ENCODE results near the gene SPN. TPM values are rescaled to one million over a fixed set of nuclear protein-coding genes. Genes with fewer than 3 reads are reported as not detected.

The SPN gene
- total and polyA plus RNA-seq, 9 of the 15 experiments (the other 6 are each of a cell fraction or from before 2014, with no cell fraction given), result 24.3 to 225 (median 79.4) TPM

DNA sequence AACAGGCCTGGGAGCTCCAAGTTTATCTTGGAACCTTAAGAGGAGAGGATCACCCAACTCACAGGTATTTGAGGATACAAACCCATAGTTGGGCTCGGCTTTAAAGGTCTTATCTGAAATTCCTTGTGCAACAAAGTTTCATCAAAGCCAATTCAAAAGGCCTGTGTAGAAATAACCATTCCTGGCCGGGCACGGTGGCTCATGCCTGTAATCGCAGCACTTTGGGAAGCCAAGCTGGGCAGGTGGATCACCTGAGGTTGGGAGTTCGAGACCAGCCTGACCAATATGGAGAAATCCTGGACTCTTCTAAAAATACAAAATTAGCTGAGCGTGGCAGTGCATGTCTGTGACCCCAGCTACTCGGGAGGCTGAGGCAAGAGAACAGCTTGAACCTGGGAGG, 54.1 kb downstream of the SPN start (continued):
- TF ChIP-seq, protein P1, sequence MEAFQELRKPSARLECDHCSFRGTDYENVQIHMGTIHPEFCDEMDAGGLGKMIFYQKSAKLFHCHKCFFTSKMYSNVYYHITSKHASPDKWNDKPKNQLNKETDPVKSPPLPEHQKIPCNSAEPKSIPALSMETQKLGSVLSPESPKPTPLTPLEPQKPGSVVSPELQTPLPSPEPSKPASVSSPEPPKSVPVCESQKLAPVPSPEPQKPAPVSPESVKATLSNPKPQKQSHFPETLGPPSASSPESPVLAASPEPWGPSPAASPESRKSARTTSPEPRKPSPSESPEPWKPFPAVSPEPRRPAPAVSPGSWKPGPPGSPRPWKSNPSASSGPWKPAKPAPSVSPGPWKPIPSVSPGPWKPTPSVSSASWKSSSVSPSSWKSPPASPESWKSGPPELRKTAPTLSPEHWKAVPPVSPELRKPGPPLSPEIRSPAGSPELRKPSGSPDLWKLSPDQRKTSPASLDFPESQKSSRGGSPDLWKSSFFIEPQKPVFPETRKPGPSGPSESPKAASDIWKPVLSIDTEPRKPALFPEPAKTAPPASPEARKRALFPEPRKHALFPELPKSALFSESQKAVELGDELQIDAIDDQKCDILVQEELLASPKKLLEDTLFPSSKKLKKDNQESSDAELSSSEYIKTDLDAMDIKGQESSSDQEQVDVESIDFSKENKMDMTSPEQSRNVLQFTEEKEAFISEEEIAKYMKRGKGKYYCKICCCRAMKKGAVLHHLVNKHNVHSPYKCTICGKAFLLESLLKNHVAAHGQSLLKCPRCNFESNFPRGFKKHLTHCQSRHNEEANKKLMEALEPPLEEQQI (IDR thresholded peaks at IDR 0.05), result no peak

DNA sequence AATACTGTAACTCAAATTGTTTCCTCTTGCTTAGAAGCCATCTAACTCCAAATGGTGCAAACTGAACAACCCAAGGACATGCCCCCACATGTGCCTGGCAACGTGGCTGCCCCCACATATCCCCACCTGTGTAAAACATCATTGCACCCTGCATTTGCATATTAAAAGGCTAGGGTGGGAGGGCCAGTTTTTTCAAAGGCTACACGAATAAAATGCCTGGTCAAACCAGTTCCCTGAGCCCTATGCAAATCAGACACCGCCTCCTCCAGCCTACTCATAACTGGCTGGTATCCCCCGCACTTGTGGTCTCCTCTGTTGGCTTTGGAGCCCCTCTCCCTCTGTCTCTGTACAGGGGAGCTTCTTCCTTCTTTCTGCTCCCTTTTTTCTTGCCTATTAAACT, 56.0 kb downstream of the SPN start:
- Histone ChIP-seq H3K27ac (ENCODE audit: extremely low read depth, low read depth, low read length) (no peak overlapping the region), H4K20me1 (replicated peaks; ENCODE audit: control insufficient read depth, insufficient read depth, low read length) (no peaks in the 10 kb centered on the region), H3K79me2 (ENCODE audit: control insufficient read depth, insufficient read depth, low read length) (no peaks in the 10 kb centered on the region), H3K9me1 (ENCODE audit: control insufficient read depth, insufficient read depth, low read length) (no peaks in the 10 kb centered on the region), H3K9ac (ENCODE audit: insufficient read depth in 1 of 2, low read depth in 2 of 2, low read length in 2 of 2) (no peak overlapping the region), H3K27me3 (ENCODE audit: control insufficient read depth in 2 of 2, insufficient read depth in 2 of 2, low read length in 2 of 2) (no peaks in the 10 kb centered on the region), H3K9me3 (replicated peaks; ENCODE audit: control insufficient read depth, insufficient read depth, low read depth, low read length) (no peaks in the 10 kb centered on the region), H3K36me3 (ENCODE audit: control insufficient read depth, insufficient read depth, low read length) (no peaks in the 10 kb centered on the region), H2AFZ (ENCODE audit: low read depth, low read length) (no peak overlapping the region), H3K4me1 (replicated peaks in 1 of 2; ENCODE audit: control insufficient read depth in 2 of 2, insufficient read depth in 2 of 2, low read length in 2 of 2) (no peaks in the 10 kb centered on the region; a peak in 1 of 5 replicates), H3K4me2 (ENCODE audit: insufficient read depth, low read length) (no peak overlapping the region), H3K4me3 (no peak overlapping the region)
- intact Hi-C loops (cut with micrococcal nuclease) (no loop called here), in situ Hi-C loops (cut with MboI) (no loop called here)
- no peak for ATAC-seq
- CTCF ChIA-PET (ENCODE audit: low intra/inter-chr PET ratio), result no interaction called here
- DNase-seq (ENCODE audit: extremely low read depth in 1 of 4, low spot score in 3 of 4), result no peak
- no TSS peak for BruUV-seq (replicated peaks)
- POLR2A ChIA-PET, result no interaction called here
- FAIRE-seq, result no peak
- TF ChIP-seq ERF (CRISPR knock-in tag; IDR thresholded peaks at IDR 0.05) (no peak), RHOXF2B (CRISPR knock-in tag; conservative IDR thresholded peaks at IDR 0.05) (no peak), FOXA1 (IDR thresholded peaks at IDR 0.05; ENCODE audit: borderline replicate concordance) (no peak), WHSC1 (IDR thresholded peaks at IDR 0.05; ENCODE audit: low read length) (no peak), HMG20A (CRISPR knock-in tag; conservative IDR thresholded peaks at IDR 0.05) (no peak)
- 26% methylated on average over 3 of the region's 4 CpGs for WGBS (ENCODE audit: insufficient coverage, low coverage, missing lambda C conversion rate)

Other genes starting within 250 kb of the SPN start
Only the 7 nearest of the 15 such genes appear.
- 112 and 115 TPM in 2 replicates for gene QPRT, start 15.9 kb downstream of the SPN start, total RNA-seq (2014; rRNA removed)
- gene QPRT, start 15.9 kb downstream of the SPN start, total RNA-seq (2014; rRNA removed; fragmentation: Illumina TruSeq; extraction: Trizol), result 37.3 and 39.2 TPM in 2 replicates
- gene QPRT, start 15.9 kb downstream of the SPN start, total RNA-seq (2015; rRNA removed; fragmentation: Illumina TruSeq; extraction: Trizol), result 72.8 and 76.7 TPM in 2 replicates
- gene QPRT, start 15.9 kb downstream of the SPN start, total RNA-seq (2021), result 80.7 and 86.5 TPM in 2 replicates
- 38.9 and 73.1 TPM in 2 replicates for gene QPRT, start 15.9 kb downstream of the SPN start, polyA plus RNA-seq (2011; rRNA removed)
- 64.1 and 72.4 TPM in 2 replicates for gene QPRT, start 15.9 kb downstream of the SPN start, polyA plus RNA-seq (2014; fragmentation: Illumina TruSeq; extraction: Trizol)
- gene QPRT, start 15.9 kb downstream of the SPN start, polyA plus RNA-seq (2014; fragmentation: Nextera tagmentation; extraction: Ambion mirVana), result 10 to 100 TPM in 1 of 2 experiments, 1 to 10 TPM in 1; 7.7 to 10.8 TPM
- 64.3 and 68.8 TPM in 2 replicates for gene QPRT, start 15.9 kb downstream of the SPN start, polyA plus RNA-seq (2014; rRNA removed)
- gene C16orf54, start 82.7 kb downstream of the SPN start, total RNA-seq (2014; rRNA removed), result not detected in 2 replicates
- gene C16orf54, start 82.7 kb downstream of the SPN start, total RNA-seq (2014; rRNA removed; fragmentation: Illumina TruSeq; extraction: Trizol), result not detected in 2 replicates
- not detected in 2 replicates for gene C16orf54, start 82.7 kb downstream of the SPN start, total RNA-seq (2015; rRNA removed; fragmentation: Illumina TruSeq; extraction: Trizol)
- gene C16orf54, start 82.7 kb downstream of the SPN start, total RNA-seq (2021), result 0.09 TPM in 1 of 2 replicates, not detected in the other
- not detected in 2 replicates for gene C16orf54, start 82.7 kb downstream of the SPN start, polyA plus RNA-seq (2011; rRNA removed)
- not detected in 2 replicates for gene C16orf54, start 82.7 kb downstream of the SPN start, polyA plus RNA-seq (2014; fragmentation: Illumina TruSeq; extraction: Trizol)
- gene C16orf54, start 82.7 kb downstream of the SPN start, polyA plus RNA-seq (2014; fragmentation: Nextera tagmentation; extraction: Ambion mirVana), result not detected
- gene C16orf54, start 82.7 kb downstream of the SPN start, polyA plus RNA-seq (2014; rRNA removed), result not detected in 2 replicates
- gene ZG16, start 115.0 kb downstream of the SPN start, total RNA-seq (2014; rRNA removed), result not detected in 2 replicates
- gene ZG16, start 115.0 kb downstream of the SPN start, total RNA-seq (2014; rRNA removed; fragmentation: Illumina TruSeq; extraction: Trizol), result not detected in 2 replicates
- not detected in 2 replicates for gene ZG16, start 115.0 kb downstream of the SPN start, total RNA-seq (2015; rRNA removed; fragmentation: Illumina TruSeq; extraction: Trizol)
- gene ZG16, start 115.0 kb downstream of the SPN start, total RNA-seq (2021), result 0.04 TPM in 1 of 2 replicates, not detected in the other
- not detected in 2 replicates for gene ZG16, start 115.0 kb downstream of the SPN start, polyA plus RNA-seq (2011; rRNA removed)
- not detected in 2 replicates for gene ZG16, start 115.0 kb downstream of the SPN start, polyA plus RNA-seq (2014; fragmentation: Illumina TruSeq; extraction: Trizol)
- not detected for gene ZG16, start 115.0 kb downstream of the SPN start, polyA plus RNA-seq (2014; fragmentation: Nextera tagmentation; extraction: Ambion mirVana)
- gene ZG16, start 115.0 kb downstream of the SPN start, polyA plus RNA-seq (2014; rRNA removed), result not detected in 2 replicates
- gene KIF22, start 127.5 kb downstream of the SPN start, total RNA-seq (2014; rRNA removed), result 131 and 146 TPM in 2 replicates
- gene KIF22, start 127.5 kb downstream of the SPN start, total RNA-seq (2014; rRNA removed; fragmentation: Illumina TruSeq; extraction: Trizol), result 84.2 and 106 TPM in 2 replicates
- 115 and 117 TPM in 2 replicates for gene KIF22, start 127.5 kb downstream of the SPN start, total RNA-seq (2015; rRNA removed; fragmentation: Illumina TruSeq; extraction: Trizol)
- gene KIF22, start 127.5 kb downstream of the SPN start, total RNA-seq (2021), result 146 and 156 TPM in 2 replicates
- gene KIF22, start 127.5 kb downstream of the SPN start, polyA plus RNA-seq (2011; rRNA removed), result 232 and 251 TPM in 2 replicates
- gene KIF22, start 127.5 kb downstream of the SPN start, polyA plus RNA-seq (2014; fragmentation: Illumina TruSeq; extraction: Trizol), result 144 and 171 TPM in 2 replicates
- gene KIF22, start 127.5 kb downstream of the SPN start, polyA plus RNA-seq (2014; fragmentation: Nextera tagmentation; extraction: Ambion mirVana), result 10 to 100 TPM in 1 of 2 experiments, 1 to 10 TPM in 1; 8.7 to 18.2 TPM
- 180 and 185 TPM in 2 replicates for gene KIF22, start 127.5 kb downstream of the SPN start, polyA plus RNA-seq (2014; rRNA removed)
- gene MAZ, start 143.3 kb downstream of the SPN start, total RNA-seq (2014; rRNA removed), result 414 and 504 TPM in 2 replicates
- 196 and 250 TPM in 2 replicates for gene MAZ, start 143.3 kb downstream of the SPN start, total RNA-seq (2014; rRNA removed; fragmentation: Illumina TruSeq; extraction: Trizol)
- 378 and 386 TPM in 2 replicates for gene MAZ, start 143.3 kb downstream of the SPN start, total RNA-seq (2015; rRNA removed; fragmentation: Illumina TruSeq; extraction: Trizol)
- 518 and 532 TPM in 2 replicates for gene MAZ, start 143.3 kb downstream of the SPN start, total RNA-seq (2021)
- 216 and 275 TPM in 2 replicates for gene MAZ, start 143.3 kb downstream of the SPN start, polyA plus RNA-seq (2011; rRNA removed)
- gene MAZ, start 143.3 kb downstream of the SPN start, polyA plus RNA-seq (2014; fragmentation: Illumina TruSeq; extraction: Trizol), result 420 and 592 TPM in 2 replicates
- 10 to 100 TPM; 45.4 to 59.3 TPM for gene MAZ, start 143.3 kb downstream of the SPN start, polyA plus RNA-seq (2014; fragmentation: Nextera tagmentation; extraction: Ambion mirVana)
- 225 and 259 TPM in 2 replicates for gene MAZ, start 143.3 kb downstream of the SPN start, polyA plus RNA-seq (2014; rRNA removed)
- gene PRRT2, start 148.9 kb downstream of the SPN start, total RNA-seq (2014; rRNA removed), result 0.16 and 0.27 TPM in 2 replicates
- 0.11 TPM in 1 of 2 replicates, not detected in the other for gene PRRT2, start 148.9 kb downstream of the SPN start, total RNA-seq (2014; rRNA removed; fragmentation: Illumina TruSeq; extraction: Trizol)
- 0.25 and 0.38 TPM in 2 replicates for gene PRRT2, start 148.9 kb downstream of the SPN start, total RNA-seq (2015; rRNA removed; fragmentation: Illumina TruSeq; extraction: Trizol)
- gene PRRT2, start 148.9 kb downstream of the SPN start, total RNA-seq (2021), result 0.69 and 1.2 TPM in 2 replicates
- 0.42 and 0.96 TPM in 2 replicates for gene PRRT2, start 148.9 kb downstream of the SPN start, polyA plus RNA-seq (2011; rRNA removed)
- 0.28 and 0.46 TPM in 2 replicates for gene PRRT2, start 148.9 kb downstream of the SPN start, polyA plus RNA-seq (2014; fragmentation: Illumina TruSeq; extraction: Trizol)
- gene PRRT2, start 148.9 kb downstream of the SPN start, polyA plus RNA-seq (2014; fragmentation: Nextera tagmentation; extraction: Ambion mirVana), result not detected
- gene PRRT2, start 148.9 kb downstream of the SPN start, polyA plus RNA-seq (2014; rRNA removed), result 0.81 and 1.0 TPM in 2 replicates
- gene PAGR1, start 152.9 kb downstream of the SPN start, total RNA-seq (2014; rRNA removed), result 58.2 and 68.3 TPM in 2 replicates
- gene PAGR1, start 152.9 kb downstream of the SPN start, total RNA-seq (2014; rRNA removed; fragmentation: Illumina TruSeq; extraction: Trizol), result 16.5 and 16.8 TPM in 2 replicates
- gene PAGR1, start 152.9 kb downstream of the SPN start, total RNA-seq (2015; rRNA removed; fragmentation: Illumina TruSeq; extraction: Trizol), result 40.7 and 42.2 TPM in 2 replicates
- 33.3 and 36.0 TPM in 2 replicates for gene PAGR1, start 152.9 kb downstream of the SPN start, total RNA-seq (2021)
- gene PAGR1, start 152.9 kb downstream of the SPN start, polyA plus RNA-seq (2011; rRNA removed), result 15.4 and 16.6 TPM in 2 replicates
- gene PAGR1, start 152.9 kb downstream of the SPN start, polyA plus RNA-seq (2014; fragmentation: Illumina TruSeq; extraction: Trizol), result 15.7 and 26.0 TPM in 2 replicates
- 1 to 10 TPM; 1.4 to 4.5 TPM for gene PAGR1, start 152.9 kb downstream of the SPN start, polyA plus RNA-seq (2014; fragmentation: Nextera tagmentation; extraction: Ambion mirVana)
- 42.8 and 51.3 TPM in 2 replicates for gene PAGR1, start 152.9 kb downstream of the SPN start, polyA plus RNA-seq (2014; rRNA removed)